ENCODE measurements around the gene TTLL13. TPM values are rescaled to one million over a fixed set of nuclear protein-coding genes. Genes with fewer than 3 reads are reported as not detected.

TTLL13 gene
- total RNA-seq, 2 donors from 2014 or later: 0.35 to 1.2 TPM

DNA sequence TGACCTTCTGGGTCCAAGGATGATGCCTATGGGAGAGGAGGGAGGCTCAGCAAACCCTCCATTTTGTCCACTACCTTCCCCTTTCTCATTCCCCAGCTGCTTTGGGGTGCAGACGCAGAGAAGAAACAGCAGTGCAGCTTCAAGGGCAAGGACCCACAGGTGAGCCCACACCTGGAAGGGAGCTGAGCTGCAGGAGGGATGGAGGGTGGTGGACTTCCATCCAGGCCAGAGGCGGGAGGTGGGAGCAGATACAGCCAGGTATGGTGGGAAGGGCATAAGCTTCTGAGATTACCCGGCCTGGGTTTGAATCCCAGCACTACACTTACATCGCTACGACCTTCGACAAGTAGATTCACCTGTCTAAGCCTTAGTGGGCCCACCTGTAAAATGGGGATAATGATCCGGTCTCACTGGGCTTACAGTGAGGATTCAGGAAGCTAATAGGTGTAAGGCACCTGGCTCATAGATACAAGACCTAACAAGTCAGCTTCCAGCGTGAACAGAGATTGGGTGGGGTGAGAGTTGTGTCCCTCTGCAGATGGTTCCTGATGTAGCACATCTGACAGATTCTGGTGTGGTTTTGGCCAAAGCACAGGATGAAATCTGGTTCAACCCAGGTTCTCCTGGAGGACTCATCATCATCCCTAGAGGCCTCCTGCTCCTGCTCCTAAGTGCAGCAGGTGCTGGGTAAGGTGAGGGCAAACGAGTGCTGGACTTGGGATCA lies 31.5 kb upstream of the TTLL13 start:
- H3K9ac ChIP-seq (ENCODE audit: low read depth in 2 of 2, low read length in 2 of 2): no peak overlapping the region
- peaks cover 13% of the 10 kb centered on the region for H3K4me1 ChIP-seq
- H3K9me3 ChIP-seq: no peaks in the 10 kb centered on the region
- H3K4me3 ChIP-seq: no peak overlapping the region
- peaks cover 10% of the 10 kb centered on the region for H3K36me3 ChIP-seq
- intact Hi-C loops (cut with DNase I): no loop called here
- H3K27me3 ChIP-seq: no peaks in the 10 kb centered on the region
- DNase-seq: no peak
- H3K27ac ChIP-seq: no peak overlapping the region
- TF ChIP-seq, protein P1, sequence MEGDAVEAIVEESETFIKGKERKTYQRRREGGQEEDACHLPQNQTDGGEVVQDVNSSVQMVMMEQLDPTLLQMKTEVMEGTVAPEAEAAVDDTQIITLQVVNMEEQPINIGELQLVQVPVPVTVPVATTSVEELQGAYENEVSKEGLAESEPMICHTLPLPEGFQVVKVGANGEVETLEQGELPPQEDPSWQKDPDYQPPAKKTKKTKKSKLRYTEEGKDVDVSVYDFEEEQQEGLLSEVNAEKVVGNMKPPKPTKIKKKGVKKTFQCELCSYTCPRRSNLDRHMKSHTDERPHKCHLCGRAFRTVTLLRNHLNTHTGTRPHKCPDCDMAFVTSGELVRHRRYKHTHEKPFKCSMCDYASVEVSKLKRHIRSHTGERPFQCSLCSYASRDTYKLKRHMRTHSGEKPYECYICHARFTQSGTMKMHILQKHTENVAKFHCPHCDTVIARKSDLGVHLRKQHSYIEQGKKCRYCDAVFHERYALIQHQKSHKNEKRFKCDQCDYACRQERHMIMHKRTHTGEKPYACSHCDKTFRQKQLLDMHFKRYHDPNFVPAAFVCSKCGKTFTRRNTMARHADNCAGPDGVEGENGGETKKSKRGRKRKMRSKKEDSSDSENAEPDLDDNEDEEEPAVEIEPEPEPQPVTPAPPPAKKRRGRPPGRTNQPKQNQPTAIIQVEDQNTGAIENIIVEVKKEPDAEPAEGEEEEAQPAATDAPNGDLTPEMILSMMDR (IDR thresholded peaks at IDR 0.05): no peak

DNA sequence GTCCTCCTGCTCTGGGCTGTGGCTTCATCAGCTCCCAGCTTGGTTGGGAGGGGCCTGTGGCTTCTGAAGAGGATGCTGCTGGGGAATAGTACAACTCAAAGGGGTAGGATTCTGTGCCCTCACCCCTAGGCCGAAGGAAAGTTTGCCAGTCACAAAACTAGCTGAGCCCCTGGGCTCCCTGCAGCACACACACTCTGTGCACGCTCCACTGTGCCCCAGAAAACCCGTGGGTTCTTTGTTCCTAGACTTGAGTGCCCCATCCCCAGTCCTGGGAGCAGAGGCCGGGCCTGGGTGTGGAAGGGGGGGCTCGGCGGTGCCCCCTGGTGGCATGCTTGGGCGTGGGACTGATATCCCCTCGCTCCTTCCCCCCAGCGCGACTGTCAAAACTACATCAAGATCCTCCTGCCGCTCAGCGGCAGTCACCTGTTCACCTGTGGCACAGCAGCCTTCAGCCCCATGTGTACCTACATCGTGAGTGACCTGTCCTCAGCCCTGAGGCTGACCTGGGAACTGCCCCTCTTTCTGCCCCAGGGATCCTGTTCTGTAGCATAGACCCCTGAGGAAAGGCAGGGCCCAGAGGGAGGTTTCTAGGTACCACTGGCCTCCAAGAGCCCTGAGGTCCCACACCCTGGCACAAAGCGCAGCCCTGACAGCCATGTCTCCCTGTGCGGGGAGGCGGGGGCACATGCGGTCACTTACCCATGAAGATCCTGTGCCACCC lies 29.8 kb upstream of the TTLL13 start:
- TF ChIP-seq, protein P1 (IDR thresholded peaks at IDR 0.05): peak; percentile 61
- Histone ChIP-seq H3K36me3 (peaks cover 25% of the 10 kb centered on the region), H3K9me3 (no peaks in the 10 kb centered on the region), H3K27ac (no peak overlapping the region), H3K9ac (ENCODE audit: low read depth in 2 of 2, low read length in 2 of 2) (no peak overlapping the region), H3K27me3 (no peaks in the 10 kb centered on the region), H3K4me3 (no peak overlapping the region), H3K4me1 (peaks cover 5% of the 10 kb centered on the region)
- intact Hi-C loops (cut with DNase I): loop anchor here (5.0 kb wide), 1 partner anchor 77 kb away; no protein-coding TSS in a partner anchor
- no peak for DNase-seq

DNA sequence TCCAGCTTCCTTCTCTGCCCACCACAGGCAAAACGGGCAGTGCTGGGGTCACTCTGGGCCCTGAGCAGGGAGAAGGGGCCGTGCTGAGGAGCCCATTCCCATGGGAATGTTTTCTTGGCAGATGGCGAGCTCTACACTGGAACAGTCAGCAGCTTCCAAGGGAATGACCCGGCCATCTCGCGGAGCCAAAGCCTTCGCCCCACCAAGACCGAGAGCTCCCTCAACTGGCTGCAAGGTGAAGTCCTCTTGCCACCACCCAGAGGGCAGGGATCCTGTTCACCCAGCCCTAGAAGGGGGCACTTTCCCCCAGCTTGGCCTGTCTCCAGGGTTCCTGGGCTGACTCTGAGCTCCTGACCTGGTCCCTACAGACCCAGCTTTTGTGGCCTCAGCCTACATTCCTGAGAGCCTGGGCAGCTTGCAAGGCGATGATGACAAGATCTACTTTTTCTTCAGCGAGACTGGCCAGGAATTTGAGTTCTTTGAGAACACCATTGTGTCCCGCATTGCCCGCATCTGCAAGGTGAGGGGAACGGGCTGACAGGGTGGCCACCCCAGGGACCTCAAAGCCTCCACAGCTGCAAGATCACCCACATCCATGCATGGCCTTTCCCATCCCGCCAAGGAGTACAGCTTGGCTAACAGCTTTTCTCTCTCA lies 28.0 kb upstream of the TTLL13 start:
- no peaks in the 10 kb centered on the region for H3K4me1 ChIP-seq
- peaks cover 37% of the 10 kb centered on the region for H3K36me3 ChIP-seq
- no peaks in the 10 kb centered on the region for H3K27me3 ChIP-seq
- peak overlapping the region; percentile 14 for H3K27ac ChIP-seq
- DNase-seq: peak; percentile 81
- TF ChIP-seq, protein P1 (IDR thresholded peaks at IDR 0.05): peak; percentile 61
- no peaks in the 10 kb centered on the region for H3K9me3 ChIP-seq
- intact Hi-C loops (cut with DNase I): loop anchor here (5.0 kb wide), 1 partner anchor 79 kb away; no protein-coding TSS in a partner anchor
- H3K9ac ChIP-seq (ENCODE audit: low read depth in 2 of 2, low read length in 2 of 2): peak overlapping the region in 1 of 2 donors; percentile 51
- no peak overlapping the region for H3K4me3 ChIP-seq

DNA sequence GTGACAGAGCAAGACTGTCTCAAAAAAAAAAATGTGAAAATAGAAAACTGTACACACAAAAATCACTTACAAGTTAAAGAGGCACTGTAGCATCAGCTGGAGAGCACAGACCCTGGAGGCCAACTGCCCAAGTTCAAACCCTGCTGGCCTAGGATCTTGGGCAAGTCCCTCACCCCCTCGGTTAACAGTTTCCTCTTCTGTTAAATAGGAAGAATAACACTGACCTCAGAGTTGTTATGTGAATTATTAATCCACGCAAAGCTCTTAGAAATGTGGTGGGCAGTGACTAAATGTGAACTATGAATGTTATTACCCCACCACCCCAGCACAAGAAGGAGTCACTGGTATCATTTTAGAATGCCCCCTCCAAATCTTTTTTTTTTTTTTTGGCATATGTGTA lies 26.8 kb upstream of the TTLL13 start:
- Histone ChIP-seq H3K27ac (no peak overlapping the region), H3K27me3 (no peaks in the 10 kb centered on the region), H3K9ac (ENCODE audit: low read depth in 2 of 2, low read length in 2 of 2) (no peak overlapping the region), H3K36me3 (peaks cover 37% of the 10 kb centered on the region), H3K4me1 (no peaks in the 10 kb centered on the region), H3K9me3 (no peaks in the 10 kb centered on the region), H3K4me3 (no peak overlapping the region)
- TF ChIP-seq, protein P1 (IDR thresholded peaks at IDR 0.05): no peak
- no peak for DNase-seq
- intact Hi-C loops (cut with DNase I): loop anchor here (5.0 kb wide), 1 partner anchor 80 kb away; no protein-coding TSS in a partner anchor

DNA sequence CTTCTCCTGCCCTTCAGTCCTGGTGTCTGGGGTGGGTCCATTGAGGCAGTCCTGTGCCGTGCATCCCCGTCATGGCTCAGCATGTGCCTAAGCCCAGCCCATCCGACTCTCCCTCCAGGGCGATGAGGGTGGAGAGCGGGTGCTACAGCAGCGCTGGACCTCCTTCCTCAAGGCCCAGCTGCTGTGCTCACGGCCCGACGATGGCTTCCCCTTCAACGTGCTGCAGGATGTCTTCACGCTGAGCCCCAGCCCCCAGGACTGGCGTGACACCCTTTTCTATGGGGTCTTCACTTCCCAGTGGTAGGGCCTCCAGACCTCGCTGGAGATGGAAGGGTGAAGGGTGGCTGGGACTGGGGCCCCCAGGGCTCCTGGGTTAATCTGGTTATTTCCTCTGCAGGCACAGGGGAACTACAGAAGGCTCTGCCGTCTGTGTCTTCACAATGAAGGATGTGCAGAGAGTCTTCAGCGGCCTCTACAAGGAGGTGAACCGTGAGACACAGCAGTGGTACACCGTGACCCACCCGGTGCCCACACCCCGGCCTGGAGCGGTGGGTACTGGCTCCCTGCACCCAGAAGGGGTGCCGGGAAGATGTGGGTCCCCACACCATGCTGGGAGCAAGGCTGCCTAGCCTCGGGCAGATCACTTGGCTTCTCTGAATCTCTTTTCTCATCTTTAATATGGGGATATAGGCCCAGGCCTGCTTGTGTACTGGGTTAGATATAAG lies 25.8 kb upstream of the TTLL13 start:
- no peak overlapping the region for H3K27ac ChIP-seq
- TF ChIP-seq, protein P1 (IDR thresholded peaks at IDR 0.05): no peak
- no peak overlapping the region for H3K4me3 ChIP-seq
- no peaks in the 10 kb centered on the region for H3K4me1 ChIP-seq
- H3K27me3 ChIP-seq: no peaks in the 10 kb centered on the region
- H3K9me3 ChIP-seq: no peaks in the 10 kb centered on the region
- H3K36me3 ChIP-seq: peaks cover 40% of the 10 kb centered on the region
- intact Hi-C loops (cut with DNase I): loop anchor here (5.0 kb wide), 1 partner anchor 81 kb away; no protein-coding TSS in a partner anchor
- DNase-seq: no peak
- H3K9ac ChIP-seq (ENCODE audit: low read depth in 2 of 2, low read length in 2 of 2): no peak overlapping the region
